ENCODE measurements around the gene RYR2.
"Not testable (repeated sequence)": the region's sequence is repeated elsewhere in the genome, so short reads cannot be mapped to it uniquely, and the experiment has no call there.

Gene RYR2

GRCh38 chr1:237091691-237092090, 49.7 kb downstream of the RYR2 start:
- no peak for DNase-seq

GRCh38 chr1:237093691-237094090, 51.7 kb downstream of the RYR2 start:
- DNase-seq: no peak

- no peak for DNase-seq
These were observed 56.6 kb downstream of the RYR2 start for GRCh38 chr1:237098541-237098940.

GRCh38 chr1:237103021-237103420, 61.0 kb downstream of the RYR2 start:
- DNase-seq: no peak

GRCh38 chr1:237104096-237104495, 62.1 kb downstream of the RYR2 start:
- no peak for DNase-seq

- DNase-seq: no peak
These were observed 63.8 kb downstream of the RYR2 start for GRCh38 chr1:237105826-237106225.

- no peak for DNase-seq
These were observed 66.5 kb downstream of the RYR2 start for GRCh38 chr1:237108297-237109040.

- DNase-seq: no peak
These were observed 69.8 kb downstream of the RYR2 start for GRCh38 chr1:237111807-237112206.

GRCh38 chr1:237112663-237113062, 70.7 kb downstream of the RYR2 start:
- no peak for DNase-seq

GRCh38 chr1:237115035-237115434, 73.1 kb downstream of the RYR2 start:
- DNase-seq: no peak

GRCh38 chr1:237119091-237119490, 77.1 kb downstream of the RYR2 start:
- DNase-seq: no peak

- DNase-seq: no peak
These were observed 78.7 kb downstream of the RYR2 start for GRCh38 chr1:237120683-237121082.

- DNase-seq: peak in 1 of 2 experiments; percentile 2
These were observed 83.0 kb downstream of the RYR2 start for GRCh38 chr1:237124856-237125462.

- DNase-seq: no peak
These were observed 84.2 kb downstream of the RYR2 start for GRCh38 chr1:237126180-237126579.

GRCh38 chr1:237127301-237127700, 85.3 kb downstream of the RYR2 start:
- DNase-seq: not testable (repeated sequence)

GRCh38 chr1:237133921-237134320, 91.9 kb downstream of the RYR2 start:
- DNase-seq: no peak

GRCh38 chr1:237134929-237135328, 92.9 kb downstream of the RYR2 start:
- DNase-seq: no peak

- no peak for DNase-seq
These were observed 96.6 kb downstream of the RYR2 start for GRCh38 chr1:237138551-237138950.

- DNase-seq: no peak
These were observed 97.7 kb downstream of the RYR2 start for GRCh38 chr1:237139732-237140131.

- DNase-seq: no peak
These were observed 99.0 kb downstream of the RYR2 start for GRCh38 chr1:237140986-237141385.

GRCh38 chr1:237141502-237141901, 99.5 kb downstream of the RYR2 start:
- DNase-seq: no peak

- DNase-seq: no peak
These were observed 103.6 kb downstream of the RYR2 start for GRCh38 chr1:237145379-237146135.

- DNase-seq: no peak
These were observed 104.3 kb downstream of the RYR2 start for GRCh38 chr1:237146241-237146640.

- no peak for DNase-seq
These were observed 107.9 kb downstream of the RYR2 start for GRCh38 chr1:237149857-237150256.

All from SW 1271 (cell line).